Trophoblast cell (in vitro differentiated cells and primary cell): ENCODE results near the gene FRMPD4.

ENCODE experiments used
- DNase-seq, 2 donors: peaks; one replicate each; pipeline ENCODE4 v3.0.0-alpha.2; 2016
- H2AFZ ChIP-seq: 2 replicates; pipeline ENCODE4 v1.6.1; 2013; ENCODE audit warnings: low read length, moderate library complexity, mild to moderate bottlenecking; ENCODE audit not compliant: insufficient read depth, poor library complexity
- H2AK5ac ChIP-seq: 2 replicates; pipeline ENCODE4 v1.6.1; 2013; ENCODE audit warnings: mild to moderate bottlenecking, low read length
- H2BK120ac ChIP-seq: 2 replicates; pipeline ENCODE4 v1.6.1; 2013; ENCODE audit warnings: low read length, mild to moderate bottlenecking, moderate library complexity; ENCODE audit not compliant: insufficient read depth, poor library complexity
- H2BK12ac ChIP-seq: 2 replicates; pipeline ENCODE4 v1.6.1; 2013; ENCODE audit warnings: mild to moderate bottlenecking, low read length, moderate library complexity
- H2BK5ac ChIP-seq: 2 replicates; pipeline ENCODE4 v1.6.1; 2013; ENCODE audit warnings: low read length, low read depth, moderate library complexity, mild to moderate bottlenecking; ENCODE audit not compliant: poor library complexity
- H3K14ac ChIP-seq: 2 replicates; pipeline ENCODE4 v1.6.1; 2013; ENCODE audit warnings: mild to moderate bottlenecking, low read length
- H3K18ac ChIP-seq: 2 replicates; pipeline ENCODE4 v1.6.1; 2013; ENCODE audit warnings: mild to moderate bottlenecking, low read length
- H3K23ac ChIP-seq: 2 replicates; pipeline ENCODE4 v1.6.1; 2013; ENCODE audit warnings: low read length
- H3K27ac ChIP-seq: 2 replicates; pipeline ENCODE4 v1.5.1; 2013; ENCODE audit warnings: low read depth, mild to moderate bottlenecking, inconsistent platforms, low read length, moderate library complexity
- H3K27me3 ChIP-seq: 2 replicates; pipeline ENCODE4 v1.6.1; 2013; ENCODE audit warnings: inconsistent platforms, mild to moderate bottlenecking, low read length, moderate library complexity; ENCODE audit not compliant: insufficient read depth
- H3K36me3 ChIP-seq, 2 experiments: 1 replicate in 1 of 2; 2 replicates in 1 of 2; pipeline ENCODE4 v1.6.1; 2013; ENCODE audit warnings: low read length in 2 of 2, mild to moderate bottlenecking in 2 of 2, moderate library complexity in 1 of 2; ENCODE audit not compliant: insufficient read depth in 2 of 2, control insufficient read depth in 1 of 2
- H3K4ac ChIP-seq: 2 replicates; pipeline ENCODE4 v1.6.1; 2013; ENCODE audit warnings: low read depth, mild to moderate bottlenecking, low read length, moderate library complexity
- H3K4me1 ChIP-seq, 2 experiments: 1 replicate in 1 of 2; 2 replicates in 1 of 2; pipeline ENCODE4 v1.6.1; 2013; ENCODE audit warnings: low read length in 2 of 2, mild to moderate bottlenecking in 2 of 2, moderate library complexity in 1 of 2; ENCODE audit not compliant: insufficient read depth in 2 of 2, control insufficient read depth in 1 of 2
- H3K4me2 ChIP-seq: 2 replicates; pipeline ENCODE4 v1.6.1; 2013; ENCODE audit warnings: inconsistent platforms, mild to moderate bottlenecking, low read length, moderate library complexity
- H3K4me3 ChIP-seq: 2 replicates; pipeline ENCODE4 v1.5.1; 2013; ENCODE audit warnings: mild to moderate bottlenecking, low read depth, low read length, inconsistent platforms
- H3K79me1 ChIP-seq: one replicate; pipeline ENCODE4 v1.6.1; 2013; ENCODE audit warnings: low read length
- H3K79me2 ChIP-seq: 2 replicates; pipeline ENCODE4 v1.6.1; 2013; ENCODE audit warnings: low read length, mild to moderate bottlenecking; ENCODE audit not compliant: control insufficient read depth, insufficient read depth, poor library complexity
- H3K9ac ChIP-seq: 2 replicates; pipeline ENCODE4 v1.6.1; 2013; ENCODE audit warnings: mild to moderate bottlenecking, low read length
- H3K9me3 ChIP-seq: 2 replicates; pipeline ENCODE4 v1.6.1; 2013; ENCODE audit warnings: low read depth, mild to moderate bottlenecking, control low read depth, inconsistent platforms, low read length; ENCODE audit not compliant: insufficient read depth
- H4K12ac ChIP-seq: 2 replicates; pipeline ENCODE4 v1.6.1; 2013; ENCODE audit warnings: low read depth, mild to moderate bottlenecking, low read length, moderate library complexity
- H4K8ac ChIP-seq: 2 replicates; pipeline ENCODE4 v1.6.1; 2013; ENCODE audit warnings: low read depth, mild to moderate bottlenecking, low read length, moderate library complexity
- H4K91ac ChIP-seq: one replicate; pipeline ENCODE4 v1.6.1; 2013; ENCODE audit warnings: low read depth, mild to moderate bottlenecking, low read length, moderate library complexity
- WGBS: extraction: QIAGEN DNeasy Blood & Tissue Kit; methylation state at CpG from one replicate; pipeline ENCODE4 v1.1.7; 2013; ENCODE audit warnings: missing lambda C conversion rate; ENCODE audit not compliant: insufficient read length, insufficient coverage; ENCODE audit errors: extremely low coverage; 5-methylcytosine and 5-hydroxymethylcytosine counted together

The FRMPD4 gene

GRCh38 chrX:12410523-12410922 is 272.2 kb downstream of the FRMPD4 start:
- H4K8ac ChIP-seq = no peak overlapping the region
- no peak overlapping the region for H3K18ac ChIP-seq
- no peaks in the 10 kb centered on the region for H3K79me2 ChIP-seq
- no peak overlapping the region for H2AFZ ChIP-seq
- H2BK5ac ChIP-seq = no peak overlapping the region
- no peak overlapping the region for H2BK120ac ChIP-seq
- no peaks in the 10 kb centered on the region for H3K36me3 ChIP-seq
- H2AK5ac ChIP-seq = no peak overlapping the region
- H3K23ac ChIP-seq = no peak overlapping the region
- no peak overlapping the region for H3K14ac ChIP-seq
- DNase-seq = no peak
- no peak overlapping the region for H3K9ac ChIP-seq
- no CpG with 5 or more reads among the region's 6 CpGs for WGBS
- no peak overlapping the region for H2BK12ac ChIP-seq
- no peak overlapping the region for H4K91ac ChIP-seq
- H3K4me2 ChIP-seq = no peak overlapping the region
- H3K9me3 ChIP-seq = no peaks in the 10 kb centered on the region
- H3K4me1 ChIP-seq = no peaks in the 10 kb centered on the region
- H3K79me1 ChIP-seq = no peaks in the 10 kb centered on the region
- H3K27me3 ChIP-seq = no peaks in the 10 kb centered on the region
- H3K4ac ChIP-seq = no peak overlapping the region
- no peak overlapping the region for H3K4me3 ChIP-seq
- H4K12ac ChIP-seq = no peak overlapping the region
- no peak overlapping the region for H3K27ac ChIP-seq

- no peak overlapping the region for H2AK5ac ChIP-seq
- no peaks in the 10 kb centered on the region for H3K4me1 ChIP-seq
- no peak overlapping the region for H4K8ac ChIP-seq
- no peak overlapping the region for H3K4me3 ChIP-seq
- H3K79me1 ChIP-seq = no peaks in the 10 kb centered on the region
- no peak overlapping the region for H3K9ac ChIP-seq
- H3K79me2 ChIP-seq = no peaks in the 10 kb centered on the region
- no peak overlapping the region for H3K14ac ChIP-seq
- H4K91ac ChIP-seq = no peak overlapping the region
- H3K4me2 ChIP-seq = no peak overlapping the region
- no peak overlapping the region for H3K4ac ChIP-seq
- H3K27me3 ChIP-seq = no peaks in the 10 kb centered on the region
- no peak overlapping the region for H3K18ac ChIP-seq
- H2BK5ac ChIP-seq = no peak overlapping the region
- no peak overlapping the region for H3K27ac ChIP-seq
- H3K36me3 ChIP-seq = no peaks in the 10 kb centered on the region
- H2BK120ac ChIP-seq = no peak overlapping the region
- no peak overlapping the region for H2AFZ ChIP-seq
- no peak overlapping the region for H2BK12ac ChIP-seq
- no CpG with 5 or more reads among the region's 1 CpG for WGBS
- no peak overlapping the region for H3K23ac ChIP-seq
- DNase-seq = no peak
- H4K12ac ChIP-seq = no peak overlapping the region
- H3K9me3 ChIP-seq = no peaks in the 10 kb centered on the region
These were observed 273.6 kb downstream of the FRMPD4 start for GRCh38 chrX:12411831-12412230.

- Histone ChIP-seq H2AK5ac (no peak overlapping the region), H2BK12ac (no peak overlapping the region), H4K12ac (no peak overlapping the region), H4K8ac (no peak overlapping the region), H2BK120ac (no peak overlapping the region), H3K18ac (no peak overlapping the region), H2BK5ac (no peak overlapping the region), H3K36me3 (no peaks in the 10 kb centered on the region), H4K91ac (no peak overlapping the region), H3K4me2 (no peak overlapping the region), H3K9me3 (no peaks in the 10 kb centered on the region), H3K4me1 (no peaks in the 10 kb centered on the region), H2AFZ (no peak overlapping the region), H3K79me1 (no peaks in the 10 kb centered on the region), H3K9ac (no peak overlapping the region), H3K79me2 (no peaks in the 10 kb centered on the region), H3K27ac (no peak overlapping the region), H3K23ac (no peak overlapping the region), H3K27me3 (no peaks in the 10 kb centered on the region), H3K4ac (no peak overlapping the region), H3K14ac (no peak overlapping the region), H3K4me3 (no peak overlapping the region)
- no CpG with 5 or more reads among the region's 1 CpG for WGBS
- DNase-seq = no peak
These were observed 274.3 kb downstream of the FRMPD4 start for GRCh38 chrX:12412561-12412960.

- no peak overlapping the region for H3K4me3 ChIP-seq
- no CpG with 5 or more reads among the region's 4 CpGs for WGBS
- no peak overlapping the region for H4K8ac ChIP-seq
- H3K79me1 ChIP-seq = no peaks in the 10 kb centered on the region
- H4K91ac ChIP-seq = no peak overlapping the region
- no peak overlapping the region for H3K4me2 ChIP-seq
- peak in 1 of 2 donors; percentile 10 for DNase-seq
- no peak overlapping the region for H2BK12ac ChIP-seq
- H3K14ac ChIP-seq = no peak overlapping the region
- H4K12ac ChIP-seq = no peak overlapping the region
- H2BK5ac ChIP-seq = no peak overlapping the region
- H2BK120ac ChIP-seq = no peak overlapping the region
- H3K27ac ChIP-seq = no peak overlapping the region
- H3K9me3 ChIP-seq = no peaks in the 10 kb centered on the region
- H3K4me1 ChIP-seq = no peaks in the 10 kb centered on the region
- no peak overlapping the region for H3K23ac ChIP-seq
- no peak overlapping the region for H2AK5ac ChIP-seq
- no peaks in the 10 kb centered on the region for H3K27me3 ChIP-seq
- H3K9ac ChIP-seq = no peak overlapping the region
- no peak overlapping the region for H2AFZ ChIP-seq
- no peak overlapping the region for H3K4ac ChIP-seq
- H3K36me3 ChIP-seq = no peaks in the 10 kb centered on the region
- no peak overlapping the region for H3K18ac ChIP-seq
- H3K79me2 ChIP-seq = no peaks in the 10 kb centered on the region
These were observed 281.3 kb downstream of the FRMPD4 start for GRCh38 chrX:12419591-12419990.
